Astrocyte of the spinal cord (primary cell): ENCODE measurements around the gene CPT1A.

Source experiments
- DNase-seq: peaks from one replicate; pipeline ENCODE4 v3.0.0; 2011; ENCODE audit warnings: low read depth, low spot score
- H3K4me3 ChIP-seq: 2 replicates; pipeline ENCODE4 v1.5.1; 2011; ENCODE audit warnings: low read depth, mild to moderate bottlenecking, low read length, moderate library complexity
- CTCF ChIP-seq: IDR thresholded peaks from 2 replicates; pipeline ENCODE4 v1.5.1; 2012; ENCODE audit warnings: low read depth, mild to moderate bottlenecking, low read length, inconsistent platforms
- in situ Hi-C: cut with HindIII; loops from 2 replicates; pipeline ENCODE4 v1.10.0; 2017; ENCODE audit warnings: low sequenced_read_pairs

CPT1A gene

GRCh38 chr11:68750195-68751003 is 91.3 kb downstream of the CPT1A start:
- no peak for DNase-seq
- TF ChIP-seq CTCF = no peak
- H3K4me3 ChIP-seq = no peak overlapping the region
- in situ Hi-C loops = no loop called here

- no peak overlapping the region for H3K4me3 ChIP-seq
- DNase-seq = peak; percentile 32
- TF ChIP-seq CTCF = no peak
- in situ Hi-C loops = no loop called here
Observed at GRCh38 chr11:68749229-68750123, 92.2 kb downstream of the CPT1A start.

- in situ Hi-C loops = no loop called here
- TF ChIP-seq CTCF = no peak
- DNase-seq = no peak
- no peak overlapping the region for H3K4me3 ChIP-seq
Observed at GRCh38 chr11:68748061-68748460, 93.7 kb downstream of the CPT1A start.

- H3K4me3 ChIP-seq = no peak overlapping the region
- TF ChIP-seq CTCF = no peak
- in situ Hi-C loops = no loop called here
- no peak for DNase-seq
Observed at GRCh38 chr11:68743539-68743938, 98.2 kb downstream of the CPT1A start.

GRCh38 chr11:68741463-68741862 is 100.3 kb downstream of the CPT1A start:
- TF ChIP-seq CTCF = no peak
- in situ Hi-C loops = no loop called here
- no peak overlapping the region for H3K4me3 ChIP-seq
- DNase-seq = no peak

GRCh38 chr11:68735646-68736045 is 106.1 kb downstream of the CPT1A start:
- H3K4me3 ChIP-seq = no peak overlapping the region
- TF ChIP-seq CTCF = no peak
- in situ Hi-C loops = no loop called here
- no peak for DNase-seq
